Stimulated activated naive CD8-positive, alpha-beta T cell treated with anti-CD3 and anti-CD28 coated beads, Interleukin-15, amount 100 ng/mL, for 72 hours (primary cell): ENCODE measurements around the gene RMP24.

Experiments used
- ATAC-seq: fragments of 150-1000 bp; cut with Tn5 transposase; 2 replicates; pipeline ENCODE4 v1.10.0; 2021; ENCODE audit warnings: mild to moderate bottlenecking, moderate library complexity
- DNase-seq, 2 donors: peaks; one replicate each; pipeline ENCODE4 v3.0.0; 2021 to 2022
- H3K27ac Mint-ChIP-seq, 2 donors: one replicate each; pipeline ENCODE4 v1.8.0; 2022; ENCODE audit warnings: mild to moderate bottlenecking in 2 of 2, mixed read lengths in 2 of 2, moderate library complexity in 2 of 2
- H3K27me3 Mint-ChIP-seq: one replicate; pipeline ENCODE4 v1.8.0; 2022; ENCODE audit warnings: mixed read lengths
- H3K4me1 Mint-ChIP-seq: one replicate; pipeline ENCODE4 v1.8.0; 2022; ENCODE audit warnings: mild to moderate bottlenecking, mixed read lengths
- H3K4me3 Mint-ChIP-seq, 2 donors: one replicate each; pipeline ENCODE4 v1.8.0; 2022; ENCODE audit warnings: mild to moderate bottlenecking in 2 of 2, mixed read lengths in 2 of 2, moderate library complexity in 1 of 2
- H3K9me3 Mint-ChIP-seq, 2 donors: one replicate each; pipeline ENCODE4 v1.8.0; 2022; ENCODE audit warnings: mixed read lengths in 2 of 2

RMP24 gene

DNA sequence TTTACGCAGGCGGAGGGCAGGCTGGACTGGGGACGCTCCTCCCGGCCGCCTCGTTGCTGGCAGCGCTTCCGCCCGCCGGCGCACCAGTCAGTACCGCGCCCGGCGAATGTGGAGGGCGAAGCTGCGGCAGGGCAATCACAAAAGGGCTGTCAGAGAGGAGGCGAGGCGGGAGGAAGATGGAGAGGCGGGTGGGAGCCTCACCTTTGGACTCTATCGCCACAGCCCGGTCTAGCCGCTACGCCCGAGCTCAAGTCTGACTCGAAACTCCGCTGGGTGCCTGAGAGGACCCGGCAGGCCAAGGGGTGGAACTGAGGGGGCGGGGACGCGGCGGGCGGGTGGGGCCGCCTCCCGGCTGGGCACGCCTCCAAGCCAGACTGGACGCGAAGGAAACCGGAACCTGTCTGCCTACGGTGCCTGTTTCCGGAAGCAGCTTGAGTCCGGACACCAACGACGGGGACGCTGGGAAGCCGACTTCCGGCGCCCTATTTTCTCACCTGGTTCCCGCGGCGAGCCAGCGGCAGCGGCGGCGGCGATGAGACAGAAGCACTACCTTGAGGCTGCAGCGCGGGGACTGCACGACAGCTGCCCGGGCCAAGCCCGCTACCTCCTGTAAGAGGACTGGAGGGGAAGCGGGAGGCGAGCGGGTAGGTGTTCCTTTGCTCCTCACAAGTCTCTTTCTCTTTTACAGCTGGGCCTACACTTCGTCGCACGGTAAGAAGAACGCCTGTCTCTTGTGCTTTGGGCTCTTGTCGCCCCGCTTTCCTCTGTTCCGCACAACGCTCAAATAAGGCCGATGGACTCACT lies at the start of gene RMP24:
Gene RMP24 (plus strand): TSS at position 483 of the 804 bp plus-strand sequence.
- no peaks in the 10 kb centered on the region for H3K27me3 Mint-ChIP-seq
- no peaks in the 10 kb centered on the region for H3K9me3 Mint-ChIP-seq
- peak; percentile 92 for ATAC-seq
- H3K27ac Mint-ChIP-seq, result peak within 1 kb of the TSS; percentile 94 to 99
- H3K4me1 Mint-ChIP-seq, result peaks cover 56% of the 10 kb centered on the region
- peak; percentile 92 to 95 for DNase-seq
- peak within 1 kb of the TSS; percentile 88 to 96 for H3K4me3 Mint-ChIP-seq

DNA sequence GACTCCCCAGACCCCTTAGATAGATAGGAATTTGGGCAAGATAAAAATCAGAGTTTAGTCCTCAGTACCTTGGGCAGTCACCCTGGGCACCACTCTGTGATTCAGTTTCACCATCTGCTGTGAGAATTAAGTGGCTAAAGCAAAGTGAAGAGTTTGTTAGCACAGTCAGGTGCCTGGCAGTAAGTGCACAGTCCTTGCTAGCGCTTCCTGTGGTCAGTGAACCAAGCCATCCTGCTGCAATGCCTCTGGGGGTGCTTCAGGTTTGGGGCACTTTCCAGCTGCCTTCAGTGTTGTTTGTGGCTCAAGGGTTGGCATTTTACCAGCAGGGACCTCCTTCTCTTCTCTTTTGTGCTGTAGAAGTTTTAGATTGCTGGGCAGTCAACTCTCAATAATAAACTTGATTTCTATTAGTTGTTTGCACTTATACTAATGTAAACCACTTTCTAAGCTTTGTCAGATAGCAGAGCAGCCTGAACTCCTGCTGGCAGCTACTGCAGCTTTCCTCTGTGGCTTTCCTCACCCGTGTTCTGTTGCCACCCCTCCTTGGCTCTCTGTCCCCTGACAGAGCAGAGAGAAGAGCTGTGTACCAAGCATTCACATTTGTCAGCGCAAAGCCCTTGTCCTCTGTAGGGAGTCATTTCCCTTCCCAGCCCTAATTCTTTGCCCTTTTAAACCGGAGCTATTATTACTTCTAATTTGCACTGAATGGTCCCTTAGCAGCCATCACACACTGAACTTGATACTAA lies 48.4 kb upstream of the RMP24 start:
- Mint-ChIP-seq H3K4me3 (no peak overlapping the region), H3K27ac (no peak overlapping the region), H3K4me1 (no peaks in the 10 kb centered on the region), H3K9me3 (no peaks in the 10 kb centered on the region), H3K27me3 (peaks cover 11% of the 10 kb centered on the region)
- DNase-seq, result no peak
- ATAC-seq, result no peak

DNA sequence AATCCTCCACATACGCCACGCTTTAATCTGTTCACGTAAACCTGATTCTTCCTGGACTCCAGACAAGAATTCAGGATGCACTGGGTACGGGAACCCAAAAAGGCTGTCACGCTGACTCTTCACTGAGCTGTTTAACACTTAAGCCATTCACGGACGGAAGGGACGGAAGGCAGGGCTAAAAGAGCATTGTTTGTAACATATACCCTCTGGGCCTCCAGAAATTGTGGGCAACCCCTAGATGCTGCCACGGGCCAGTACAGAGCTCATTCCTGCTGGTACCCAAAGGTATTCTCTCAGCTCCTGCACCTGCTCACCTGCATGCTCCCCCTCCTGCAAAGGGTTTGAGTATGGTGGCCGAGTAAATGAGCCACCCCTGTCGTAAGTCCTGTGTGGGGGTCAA lies 45.6 kb upstream of the RMP24 start:
- ATAC-seq, result no peak

DNA sequence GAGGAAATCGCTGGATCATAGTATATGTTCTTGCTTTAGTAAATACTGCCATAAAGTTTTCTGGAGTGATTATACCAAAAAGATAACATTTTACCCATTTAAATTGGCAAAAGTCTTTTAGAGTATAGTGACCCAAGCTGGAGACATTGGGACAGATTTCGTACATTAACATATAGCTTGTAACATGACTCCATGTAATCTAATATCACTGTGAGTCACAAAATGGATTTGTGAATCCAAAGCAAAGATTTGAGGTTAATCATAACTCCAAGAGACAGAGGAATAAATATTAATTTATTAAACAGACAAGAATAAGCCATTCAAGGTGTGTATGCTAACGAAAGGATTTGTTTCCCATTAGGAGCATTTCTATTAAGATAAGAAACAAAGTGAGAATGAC lies 45.0 kb upstream of the RMP24 start:
- H3K27ac Mint-ChIP-seq, result no peak overlapping the region
- ATAC-seq (no peak), DNase-seq (no peak)
- no peak overlapping the region for H3K4me3 Mint-ChIP-seq
- H3K9me3 Mint-ChIP-seq, result peaks cover 4 to 6% of the 10 kb centered on the region in 2 donors
- H3K4me1 Mint-ChIP-seq, result no peaks in the 10 kb centered on the region
- peaks cover 11% of the 10 kb centered on the region for H3K27me3 Mint-ChIP-seq

More for the DNA sequence above, 45.6 kb upstream of the RMP24 start:
- Mint-ChIP-seq H3K27me3 (peaks cover 11% of the 10 kb centered on the region), H3K9me3 (peaks cover 4 to 6% of the 10 kb centered on the region in 2 donors), H3K4me1 (no peaks in the 10 kb centered on the region), H3K27ac (no peak overlapping the region), H3K4me3 (no peak overlapping the region)
- DNase-seq, result no peak

DNA sequence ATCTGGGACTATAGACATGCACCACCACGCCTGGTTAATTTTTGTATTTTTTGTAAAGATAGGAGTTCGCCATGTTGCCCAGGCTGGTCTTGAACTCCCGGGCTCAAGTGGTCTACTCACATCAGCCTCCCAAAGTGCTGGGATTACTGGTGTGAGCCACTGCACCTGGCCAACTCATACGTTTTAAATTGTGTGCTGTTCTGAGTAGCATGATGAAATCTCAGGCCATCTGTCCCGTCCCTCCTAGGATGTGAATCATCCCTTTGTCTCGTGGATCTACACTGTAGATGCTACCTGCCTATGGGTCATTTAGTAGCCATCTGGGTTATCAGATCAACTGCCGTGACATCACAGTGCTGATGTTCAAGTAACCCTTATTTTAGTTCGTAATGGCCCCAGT lies 38.5 kb upstream of the RMP24 start:
- Mint-ChIP-seq H3K27ac (no peak overlapping the region), H3K9me3 (peaks cover 4 to 6% of the 10 kb centered on the region in 2 donors), H3K4me1 (no peaks in the 10 kb centered on the region), H3K27me3 (no peaks in the 10 kb centered on the region), H3K4me3 (no peak overlapping the region)
- DNase-seq (no peak), ATAC-seq (no peak)

DNA sequence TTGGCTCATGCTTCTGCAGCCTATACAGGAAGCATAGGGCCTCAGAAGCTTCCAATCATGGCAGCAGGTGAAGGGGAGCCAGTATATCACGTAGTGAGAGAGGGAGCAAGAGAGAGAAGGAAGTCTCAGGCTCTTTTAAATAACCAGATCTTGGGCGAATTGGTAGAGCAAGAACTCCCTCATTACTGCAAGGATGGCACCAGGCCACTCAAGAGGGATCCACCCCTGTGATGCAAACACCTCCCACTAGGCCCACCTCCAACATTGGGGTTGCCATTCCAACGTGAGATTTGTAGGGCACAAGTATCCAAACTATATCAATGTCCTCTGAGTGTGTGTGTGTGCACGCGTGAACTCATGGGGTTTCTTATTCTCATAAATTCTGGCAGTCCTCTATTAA lies 37.6 kb upstream of the RMP24 start:
- Mint-ChIP-seq H3K9me3 (peaks cover 4 to 6% of the 10 kb centered on the region in 2 donors), H3K4me1 (no peaks in the 10 kb centered on the region), H3K4me3 (no peak overlapping the region), H3K27me3 (no peaks in the 10 kb centered on the region), H3K27ac (no peak overlapping the region)
- no peak for DNase-seq
- ATAC-seq, result no peak

DNA sequence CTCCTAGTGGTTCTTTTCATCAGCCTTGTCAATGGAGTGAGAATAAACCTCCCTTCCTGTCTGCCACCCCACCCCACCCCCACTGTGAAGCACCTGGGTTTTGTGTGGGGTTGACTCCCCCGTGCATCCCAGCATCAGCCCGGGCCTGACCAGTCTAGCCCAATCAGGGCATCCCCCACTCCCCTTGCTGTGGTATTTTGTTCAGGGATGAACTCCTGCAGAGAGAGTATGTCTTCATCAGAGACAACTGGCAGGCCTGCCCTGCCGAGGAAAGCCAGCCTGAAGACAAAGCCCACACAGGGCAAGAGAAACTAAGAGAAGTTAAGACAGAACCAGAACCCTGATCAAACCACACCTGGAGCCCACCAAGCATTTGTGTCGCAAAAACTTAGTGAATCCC lies 36.7 kb upstream of the RMP24 start:
- no peaks in the 10 kb centered on the region for H3K9me3 Mint-ChIP-seq
- no peak for ATAC-seq

DNA sequence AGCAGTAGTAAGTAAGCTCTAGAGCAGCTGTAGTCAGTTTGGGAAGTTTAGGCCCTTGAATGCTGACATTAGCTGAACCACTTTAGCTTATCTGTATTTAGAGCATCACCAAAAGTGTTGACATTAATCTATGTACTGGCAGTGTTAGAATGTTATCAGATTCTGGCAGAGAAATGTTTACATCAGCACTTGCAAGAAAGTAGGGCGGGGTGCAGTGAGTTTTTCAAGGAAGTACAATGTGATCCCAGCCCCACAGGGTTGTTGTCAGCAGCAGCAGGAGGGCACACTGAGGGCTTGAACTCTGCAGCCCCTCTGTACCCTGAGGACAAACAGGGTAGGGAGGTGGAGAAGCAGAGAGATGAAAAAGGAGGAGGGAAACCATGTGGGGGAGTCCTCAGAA lies 35.5 kb upstream of the RMP24 start:
- DNase-seq (no peak), ATAC-seq (no peak)
- Mint-ChIP-seq H3K9me3 (no peaks in the 10 kb centered on the region), H3K27me3 (no peaks in the 10 kb centered on the region), H3K4me1 (no peaks in the 10 kb centered on the region), H3K4me3 (no peak overlapping the region), H3K27ac (no peak overlapping the region)

More for the DNA sequence above, 36.7 kb upstream of the RMP24 start:
- H3K27ac Mint-ChIP-seq, result no peak overlapping the region
- no peak for DNase-seq
- no peak overlapping the region for H3K4me3 Mint-ChIP-seq
- no peaks in the 10 kb centered on the region for H3K4me1 Mint-ChIP-seq
- no peaks in the 10 kb centered on the region for H3K27me3 Mint-ChIP-seq

DNA sequence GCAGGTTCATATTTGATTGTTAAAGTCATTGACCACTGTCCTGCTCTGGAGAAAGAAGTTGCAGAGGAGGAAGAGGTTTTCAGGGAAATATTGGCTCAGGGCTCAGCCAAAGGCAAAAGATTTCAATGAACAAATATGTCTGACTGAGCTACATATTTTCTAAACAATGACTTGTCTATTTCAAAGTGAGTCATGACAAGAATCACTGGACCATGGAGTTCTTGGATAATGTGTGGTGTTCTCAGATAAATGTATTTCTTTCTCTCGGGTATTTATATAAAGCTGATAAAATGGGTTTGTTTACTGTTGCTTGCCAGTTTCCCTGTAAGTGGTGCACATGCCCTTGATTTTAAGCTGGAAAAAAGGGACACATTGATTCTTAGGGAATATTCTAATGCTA lies 34.3 kb upstream of the RMP24 start:
- no peaks in the 10 kb centered on the region for H3K9me3 Mint-ChIP-seq
- DNase-seq (no peak), ATAC-seq (no peak)
- H3K4me3 Mint-ChIP-seq, result no peak overlapping the region
- H3K27ac Mint-ChIP-seq, result no peak overlapping the region
- no peaks in the 10 kb centered on the region for H3K4me1 Mint-ChIP-seq
- no peaks in the 10 kb centered on the region for H3K27me3 Mint-ChIP-seq

DNA sequence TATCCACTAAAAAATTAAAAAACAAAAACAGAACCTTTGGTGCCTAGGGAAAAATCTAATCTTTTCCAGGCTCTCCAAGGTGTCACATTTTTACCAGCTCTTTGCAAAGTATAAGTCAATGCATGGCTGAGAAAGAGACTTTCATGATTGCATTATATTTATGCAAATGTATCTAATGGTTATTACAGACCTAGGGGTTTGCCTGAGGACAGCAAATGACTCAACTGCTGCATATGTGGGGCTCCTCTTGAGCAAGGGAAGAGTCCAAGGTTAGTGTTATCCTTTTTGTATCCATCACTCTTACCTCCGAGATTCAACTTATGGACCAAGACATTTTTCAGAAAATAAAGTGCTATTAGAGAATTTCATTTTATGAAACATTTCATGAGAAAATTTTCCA lies 33.9 kb upstream of the RMP24 start:
- no peaks in the 10 kb centered on the region for H3K9me3 Mint-ChIP-seq
- ATAC-seq, result no peak
- no peak for DNase-seq
- H3K4me1 Mint-ChIP-seq, result no peaks in the 10 kb centered on the region
- no peaks in the 10 kb centered on the region for H3K27me3 Mint-ChIP-seq
- no peak overlapping the region for H3K27ac Mint-ChIP-seq
- H3K4me3 Mint-ChIP-seq, result no peak overlapping the region

DNA sequence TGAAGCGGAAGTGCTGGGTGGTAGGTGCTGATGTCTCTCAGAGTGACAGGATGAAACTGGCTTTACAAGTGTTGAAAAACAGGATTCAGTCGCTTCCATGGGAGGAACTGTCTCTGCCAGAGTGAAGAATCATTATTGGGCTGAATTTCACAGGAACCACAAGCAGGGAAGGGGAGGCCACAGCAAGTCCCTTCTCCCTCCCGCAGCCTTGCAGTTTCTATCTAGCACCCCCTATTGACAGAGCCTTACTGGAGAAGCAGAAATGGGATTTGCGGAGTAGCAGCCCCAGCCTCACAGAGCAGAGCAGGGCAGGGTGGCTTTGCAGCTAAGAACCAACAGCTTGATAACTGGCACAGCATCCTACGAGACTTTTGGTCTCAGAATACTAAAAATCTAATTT lies 33.3 kb upstream of the RMP24 start:
- H3K27ac Mint-ChIP-seq, result peak overlapping the region in 1 of 2 donors; percentile 9
- no peaks in the 10 kb centered on the region for H3K4me1 Mint-ChIP-seq
- H3K27me3 Mint-ChIP-seq, result no peaks in the 10 kb centered on the region
- no peak overlapping the region for H3K4me3 Mint-ChIP-seq
- no peaks in the 10 kb centered on the region for H3K9me3 Mint-ChIP-seq
- ATAC-seq (no peak), DNase-seq (no peak)

DNA sequence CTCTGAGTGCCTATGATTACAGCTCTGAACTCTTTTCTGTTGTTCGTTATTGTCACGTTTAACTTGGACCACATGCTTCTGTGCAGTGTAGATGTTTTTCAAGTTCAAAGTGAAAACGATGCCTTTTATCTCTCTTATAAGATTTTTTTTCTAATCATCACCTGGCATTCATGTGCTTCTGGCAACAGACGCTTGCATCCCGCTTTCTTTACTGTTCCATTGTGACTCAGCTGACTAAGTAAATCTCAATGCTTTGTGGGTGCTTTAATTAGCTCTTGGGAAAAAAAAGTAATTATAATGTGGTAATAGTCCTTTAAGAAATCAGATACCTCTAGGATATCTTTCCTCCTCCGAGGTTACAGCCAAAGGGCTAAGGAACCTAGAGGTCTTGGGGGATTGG lies 31.2 kb upstream of the RMP24 start:
- Mint-ChIP-seq H3K4me3 (no peak overlapping the region), H3K4me1 (no peaks in the 10 kb centered on the region), H3K27ac (peak overlapping the region in 1 of 2 donors; percentile 40), H3K9me3 (no peaks in the 10 kb centered on the region), H3K27me3 (no peaks in the 10 kb centered on the region)
- DNase-seq, result no peak
- no peak for ATAC-seq

DNA sequence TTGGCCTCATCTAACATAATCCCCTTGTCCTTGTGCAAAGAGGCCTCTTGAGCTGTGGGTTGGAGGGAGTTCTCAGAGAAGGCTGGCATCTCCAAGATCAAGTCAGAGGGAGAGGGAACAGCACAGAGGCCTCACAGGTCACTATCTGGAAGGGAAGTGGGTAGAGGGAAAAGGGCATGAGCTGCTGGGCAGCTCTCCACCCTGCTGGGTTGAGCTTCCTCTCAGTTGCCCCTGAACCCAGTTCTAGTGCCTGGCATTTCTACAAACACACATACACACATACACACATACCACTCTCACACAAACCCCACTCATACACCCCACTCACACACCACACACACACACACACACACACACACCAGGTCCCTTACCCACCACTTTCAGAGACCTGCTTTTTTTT lies 30.3 kb upstream of the RMP24 start:
- Mint-ChIP-seq H3K4me1 (no peaks in the 10 kb centered on the region), H3K27ac (no peak overlapping the region), H3K4me3 (no peak overlapping the region), H3K9me3 (no peaks in the 10 kb centered on the region), H3K27me3 (no peaks in the 10 kb centered on the region)
- no peak for DNase-seq
- ATAC-seq, result no peak

DNA sequence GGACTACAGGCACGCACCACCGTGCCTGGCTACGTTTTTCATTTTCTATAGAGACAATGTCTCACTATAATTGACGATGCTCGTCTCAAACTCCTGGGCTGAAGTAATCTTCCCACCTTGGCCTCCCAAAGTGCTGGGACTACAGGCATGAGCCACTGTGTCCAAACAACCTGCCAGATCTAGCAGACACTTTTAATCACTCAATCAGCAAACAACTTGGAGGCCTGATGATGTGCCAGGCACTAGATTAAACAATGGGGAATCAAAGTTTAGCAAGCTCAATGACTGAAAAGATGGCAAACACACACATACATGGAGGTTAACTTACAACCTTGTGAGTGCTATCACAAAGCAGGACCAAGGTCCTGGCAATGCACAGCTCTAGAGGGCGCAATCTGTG lies 29.8 kb upstream of the RMP24 start:
- no peaks in the 10 kb centered on the region for H3K4me1 Mint-ChIP-seq
- DNase-seq, result no peak
- H3K4me3 Mint-ChIP-seq, result no peak overlapping the region
- no peaks in the 10 kb centered on the region for H3K9me3 Mint-ChIP-seq
- no peak overlapping the region for H3K27ac Mint-ChIP-seq
- ATAC-seq, result no peak
- no peaks in the 10 kb centered on the region for H3K27me3 Mint-ChIP-seq

DNA sequence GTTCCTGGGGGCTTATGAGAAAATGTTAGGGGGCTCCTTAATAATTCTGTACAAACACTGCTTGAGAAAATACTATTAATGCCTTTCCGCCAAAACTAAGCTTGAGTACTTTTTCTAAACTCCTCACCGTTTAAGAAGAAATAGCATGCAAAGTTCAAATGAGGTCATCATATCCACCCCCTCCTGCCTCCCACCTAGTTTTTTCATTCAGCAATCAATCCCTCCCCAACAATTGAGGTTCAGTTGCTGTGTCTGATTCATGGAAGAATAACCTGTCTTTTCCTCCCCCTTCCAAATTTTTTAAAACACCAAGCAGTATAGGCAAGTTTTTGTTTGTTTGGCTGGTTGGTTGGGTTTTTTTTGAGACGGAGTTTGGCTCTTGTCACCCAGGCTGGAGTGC lies 24.4 kb upstream of the RMP24 start:
- ATAC-seq (no peak), DNase-seq (no peak)
- H3K27me3 Mint-ChIP-seq, result peaks cover 15% of the 10 kb centered on the region
- H3K4me3 Mint-ChIP-seq, result no peak overlapping the region
- no peak overlapping the region for H3K27ac Mint-ChIP-seq
- H3K4me1 Mint-ChIP-seq, result peaks cover 9% of the 10 kb centered on the region
- no peaks in the 10 kb centered on the region for H3K9me3 Mint-ChIP-seq

DNA sequence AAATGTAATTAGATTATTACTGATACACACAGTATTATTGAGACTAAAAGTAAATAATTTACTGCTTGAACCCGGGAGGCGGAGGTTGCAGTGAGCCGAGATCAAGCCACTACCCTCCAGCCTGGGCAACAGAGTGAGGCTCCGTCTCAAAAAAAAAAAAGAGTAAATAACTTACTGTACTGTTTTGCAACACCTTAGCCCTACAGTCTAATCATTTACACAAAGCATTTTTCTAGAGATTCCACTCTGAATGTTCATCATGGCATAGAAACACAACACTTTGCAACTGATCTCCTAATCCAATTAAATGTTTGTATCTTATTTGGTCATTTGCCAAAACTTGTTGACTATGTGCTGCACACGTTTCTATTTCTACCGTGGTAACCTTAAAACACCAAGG lies 23.4 kb upstream of the RMP24 start:
- Mint-ChIP-seq H3K9me3 (no peaks in the 10 kb centered on the region), H3K27ac (no peak overlapping the region), H3K4me3 (no peak overlapping the region), H3K27me3 (peaks cover 15% of the 10 kb centered on the region), H3K4me1 (peaks cover 9% of the 10 kb centered on the region)
- no peak for ATAC-seq
- no peak for DNase-seq
